GM18517 (cell line): ENCODE data around the gene OR1E2.
"Not testable (repeated sequence)": the region's sequence is repeated elsewhere in the genome, so short reads cannot be mapped to it uniquely, and the experiment has no call there.

Experiments
- ATAC-seq: cut with Tn5 transposase; IDR thresholded peaks from one replicate; pipeline ENCODE4 v1.9.1; 2021; ENCODE audit warnings: mild to moderate bottlenecking, moderate library complexity; ENCODE audit not compliant: unreplicated experiment

OR1E2 gene, protein sequence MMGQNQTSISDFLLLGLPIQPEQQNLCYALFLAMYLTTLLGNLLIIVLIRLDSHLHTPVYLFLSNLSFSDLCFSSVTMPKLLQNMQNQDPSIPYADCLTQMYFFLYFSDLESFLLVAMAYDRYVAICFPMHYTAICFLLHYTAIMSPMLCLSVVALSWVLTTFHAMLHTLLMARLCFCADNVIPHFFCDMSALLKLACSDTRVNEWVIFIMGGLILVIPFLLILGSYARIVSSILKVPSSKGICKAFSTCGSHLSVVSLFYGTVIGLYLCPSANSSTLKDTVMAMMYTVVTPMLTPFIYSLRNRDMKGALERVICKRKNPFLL

DNA sequence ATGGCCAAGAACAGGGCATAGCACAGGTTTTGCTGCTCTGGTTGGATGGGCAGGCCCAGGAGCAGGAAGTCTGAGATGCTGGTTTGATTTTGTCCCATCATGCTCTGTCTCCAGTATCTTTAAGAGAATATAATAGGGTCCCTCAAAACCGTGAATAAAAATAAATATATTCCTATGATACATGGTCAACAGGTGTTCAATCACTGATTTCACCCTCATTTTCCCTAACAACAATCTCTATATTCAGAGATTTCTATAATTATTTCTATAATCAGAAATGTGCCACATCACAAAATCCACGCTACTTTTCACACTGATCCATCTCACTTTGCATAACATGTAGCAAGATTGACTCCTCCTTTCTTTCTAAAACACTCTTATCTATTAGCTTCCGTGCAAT lies at the start of gene OR1E2:
TSS of gene OR1E2 (minus strand) at position 101 of the 400 bp plus-strand sequence. CDS start at position 101, 0 bp downstream.
- no peak for ATAC-seq

DNA sequence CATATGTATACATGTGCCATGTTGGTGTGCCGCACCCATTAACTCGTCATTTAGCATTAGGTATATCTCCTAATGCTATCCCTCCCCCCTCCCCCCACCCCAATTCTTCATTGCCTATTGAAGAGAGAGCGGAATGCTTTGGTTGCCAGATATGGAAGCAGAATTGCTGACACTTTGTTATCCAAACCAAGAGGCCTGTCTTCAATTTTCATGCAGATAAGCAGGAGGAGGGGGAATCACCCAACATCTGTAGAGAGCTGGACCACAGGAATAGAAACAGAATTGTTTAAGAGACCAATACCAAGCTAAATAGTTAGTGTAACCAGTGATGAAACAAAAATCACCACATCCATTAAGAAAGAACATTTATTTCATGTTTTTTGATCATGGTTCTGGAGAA lies 49.2 kb upstream of the OR1E2 start:
- no peak for ATAC-seq

DNA sequence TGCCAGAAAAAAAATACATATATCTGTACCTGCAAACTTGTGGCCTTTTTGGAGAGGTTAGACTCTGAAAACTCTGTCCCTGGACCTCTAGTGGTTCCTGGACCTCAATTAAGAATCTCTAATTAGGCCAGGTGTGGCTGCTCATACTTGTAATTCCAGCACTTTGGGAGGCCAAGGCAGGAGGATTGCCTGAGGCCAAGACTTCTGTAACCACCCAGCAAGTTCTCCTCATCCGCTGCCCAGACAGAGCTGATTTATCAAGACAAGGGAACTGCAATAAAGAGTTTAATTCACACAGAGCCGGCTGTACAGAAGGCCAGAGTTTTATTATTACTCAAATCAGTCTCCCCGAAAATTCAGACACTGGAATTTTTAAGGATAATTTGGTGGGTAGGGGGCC lies 46.3 kb upstream of the OR1E2 start:
- no peak for ATAC-seq

DNA sequence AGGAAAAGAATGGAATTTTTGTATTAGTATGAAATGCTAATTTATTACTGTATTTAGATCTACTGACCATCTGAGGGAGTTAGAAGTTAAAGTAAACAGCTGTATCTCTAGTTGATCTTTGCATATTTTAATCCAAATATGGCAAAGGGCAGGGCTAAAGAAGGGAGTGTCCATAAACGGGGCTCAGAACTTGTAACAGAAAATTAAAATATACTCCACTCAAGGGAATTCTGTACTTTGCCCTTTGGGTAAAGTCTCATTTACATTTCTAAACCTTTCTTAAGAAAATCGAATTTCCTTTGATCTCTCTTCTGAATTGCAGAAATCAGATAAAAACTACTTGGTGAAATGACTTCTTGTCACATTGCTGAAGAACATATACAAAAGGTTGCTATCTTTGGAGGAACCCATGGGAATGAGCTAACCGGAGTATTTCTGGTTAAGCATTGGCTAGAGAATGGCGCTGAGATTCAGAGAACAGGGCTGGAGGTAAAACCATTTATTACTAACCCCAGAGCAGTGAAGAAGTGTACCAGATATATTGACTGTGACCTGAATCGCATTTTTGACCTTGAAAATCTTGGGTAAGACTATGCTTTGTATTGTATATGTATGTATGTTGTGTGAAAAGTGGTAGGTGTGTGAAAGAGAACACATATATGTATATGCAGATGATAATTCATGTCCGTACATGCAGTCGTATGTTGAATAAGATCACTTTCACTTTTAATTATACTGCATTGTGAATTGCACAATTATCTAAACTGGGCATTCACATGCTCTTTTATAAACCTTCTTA lies 42.4 kb upstream of the OR1E2 start, which contains the start of gene ASPA:
TSS of gene ASPA (plus strand) at position 186 of the 799 bp plus-strand sequence. CDS start at position 349, 163 bp downstream.
- ATAC-seq = no peak

DNA sequence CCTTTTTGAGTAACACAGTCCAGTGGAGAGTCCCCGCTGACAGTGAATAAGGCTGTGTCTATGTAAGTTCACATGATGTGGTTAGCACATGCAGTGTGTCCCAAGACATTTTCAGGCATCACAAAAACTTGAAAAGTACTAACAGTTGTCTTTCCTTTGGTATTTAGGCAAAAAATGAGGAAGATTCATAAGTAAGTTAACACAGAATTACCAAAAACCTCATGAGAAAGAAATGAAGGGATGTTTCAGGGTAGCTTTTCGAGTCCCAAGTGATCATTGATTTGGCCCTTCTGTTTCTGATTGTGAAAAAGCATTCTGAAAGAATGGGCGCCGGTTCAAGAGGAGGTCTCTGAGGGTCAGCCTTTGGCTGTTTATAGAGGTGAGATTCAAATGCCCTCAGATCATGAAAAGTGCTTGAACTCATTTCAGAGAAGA lies 41.6 kb upstream of the OR1E2 start:
- ATAC-seq = no peak

DNA sequence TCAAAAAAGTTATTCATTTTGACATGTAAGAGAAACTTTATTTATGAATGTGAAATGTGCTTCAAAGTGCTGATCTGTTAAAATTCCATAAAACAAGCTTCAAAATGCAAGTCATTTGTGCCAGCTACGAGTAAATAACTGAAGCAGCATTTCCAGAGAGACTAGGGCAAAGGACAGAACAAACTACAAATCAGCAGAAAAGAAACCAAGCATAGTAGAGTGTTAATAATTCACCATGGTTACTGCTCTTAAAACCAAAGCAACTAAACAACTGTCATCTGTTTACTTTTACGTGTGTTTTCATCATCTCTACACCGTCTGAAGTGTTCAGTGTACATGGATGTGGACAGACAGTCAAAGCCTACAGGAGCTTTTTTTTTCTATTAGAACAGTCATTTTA lies 40.6 kb upstream of the OR1E2 start:
- ATAC-seq = no peak

DNA sequence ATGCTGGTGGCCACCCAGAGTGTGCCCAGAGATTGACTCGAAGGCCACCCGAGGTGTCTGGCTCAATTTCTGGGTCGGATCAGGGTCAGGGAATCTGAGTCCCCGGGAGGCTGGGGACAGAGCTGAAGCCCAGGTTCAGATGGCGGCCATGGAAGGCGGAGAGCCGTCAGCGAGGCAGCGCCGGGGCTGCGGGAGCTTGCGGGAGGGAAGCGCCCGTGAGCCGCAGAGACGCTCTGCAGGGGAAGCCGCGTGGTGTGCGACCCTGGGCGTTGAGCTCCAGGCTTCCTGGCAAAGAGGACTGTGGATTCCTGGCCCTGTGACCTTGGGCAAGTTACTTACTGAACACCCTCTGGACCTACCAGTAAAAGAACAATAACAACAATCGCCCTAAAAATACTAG lies 38.5 kb upstream of the OR1E2 start:
- no peak for ATAC-seq

DNA sequence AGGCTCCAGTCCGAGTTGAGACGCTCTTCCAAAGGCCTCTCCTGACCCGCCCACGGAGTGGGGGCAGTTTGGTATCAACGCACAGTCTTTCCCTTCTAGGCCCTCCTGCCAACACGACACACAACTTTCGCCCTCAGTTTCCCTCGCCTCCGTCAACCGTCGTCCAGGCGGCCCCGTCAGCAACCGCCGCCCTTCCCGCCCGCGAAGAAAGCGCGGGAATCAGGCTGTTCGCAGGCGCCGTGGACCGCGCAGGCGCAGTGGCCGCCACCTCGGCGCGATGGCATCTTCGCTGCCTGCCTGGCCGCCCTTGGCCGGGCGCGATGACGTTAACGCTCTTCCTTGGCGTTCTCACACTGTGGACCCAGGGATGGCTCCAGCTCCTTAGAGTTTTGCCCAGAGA lies 38.0 kb upstream of the OR1E2 start, which contains the start of gene SPATA22:
TSS of gene SPATA22 (minus strand) at position 221 of the 400 bp plus-strand sequence. CDS start 2,494 bp downstream, outside the sequence.
- ATAC-seq = no peak

DNA sequence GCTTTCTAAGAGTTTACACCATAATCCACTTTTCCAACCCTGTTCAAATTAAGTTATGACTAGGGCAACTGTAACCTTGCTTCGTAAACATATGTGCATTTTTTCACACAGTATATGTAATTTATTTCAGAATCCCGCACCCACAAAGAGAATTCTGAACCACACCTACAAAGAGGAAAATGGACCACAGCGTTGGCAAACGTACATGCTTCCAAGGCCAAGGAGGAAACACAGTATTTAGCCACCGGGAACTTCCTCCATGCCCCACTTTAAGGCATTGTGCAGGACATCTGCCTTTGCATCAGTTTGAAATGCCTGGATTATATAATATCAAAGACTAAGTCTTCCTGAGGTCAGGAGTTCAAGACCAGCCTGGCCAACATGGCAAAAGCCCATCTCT lies 35.9 kb upstream of the OR1E2 start:
- no peak for ATAC-seq

DNA sequence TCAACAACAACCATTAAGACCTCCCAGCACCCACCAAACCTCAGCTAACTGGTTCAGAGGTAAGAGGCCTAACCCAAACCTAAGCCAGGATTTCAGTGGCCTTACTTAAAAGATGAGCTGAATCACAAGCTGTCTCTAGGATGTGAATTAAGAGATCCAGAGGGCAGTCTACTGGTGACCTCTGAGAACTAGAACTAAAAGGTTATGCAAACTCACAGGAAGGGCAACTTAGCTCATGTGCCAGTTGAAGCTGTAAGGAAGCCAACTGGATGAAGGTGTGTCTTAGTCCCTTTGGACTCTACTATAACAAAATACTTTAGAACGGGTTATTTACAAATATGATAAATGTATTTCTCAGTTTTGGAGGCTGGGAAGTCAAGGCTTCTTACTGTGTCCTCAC lies 32.7 kb upstream of the OR1E2 start:
- not testable (repeated sequence) for ATAC-seq

DNA sequence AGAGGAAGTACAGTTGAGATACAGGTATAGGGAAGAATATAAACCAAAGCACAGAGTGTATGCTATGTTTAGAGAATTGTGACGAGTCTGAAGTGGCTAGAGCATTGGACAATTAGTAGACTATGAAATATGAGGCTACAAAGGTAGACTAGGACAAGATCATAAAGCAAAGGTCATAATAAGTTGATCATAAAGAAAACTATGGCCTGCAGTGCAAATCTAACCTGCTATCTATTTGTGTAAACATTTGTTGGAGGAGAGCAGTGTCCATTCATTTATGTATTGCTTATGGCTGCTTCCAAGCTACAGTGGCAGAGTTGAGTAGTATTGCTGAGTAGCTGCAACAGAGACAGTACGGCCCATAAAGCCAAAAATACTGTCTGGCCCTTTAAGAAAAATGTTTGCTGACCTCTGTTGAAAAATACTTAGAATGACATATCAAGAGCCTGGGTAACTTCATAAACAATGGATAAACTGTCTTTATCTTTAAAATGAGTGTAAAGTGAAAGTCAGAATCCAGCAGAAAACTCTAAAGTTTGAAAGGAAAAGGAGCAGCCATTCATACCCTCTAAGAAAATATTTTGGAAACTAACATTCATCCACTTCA lies 14.5 kb upstream of the OR1E2 start:
- no peak for ATAC-seq

DNA sequence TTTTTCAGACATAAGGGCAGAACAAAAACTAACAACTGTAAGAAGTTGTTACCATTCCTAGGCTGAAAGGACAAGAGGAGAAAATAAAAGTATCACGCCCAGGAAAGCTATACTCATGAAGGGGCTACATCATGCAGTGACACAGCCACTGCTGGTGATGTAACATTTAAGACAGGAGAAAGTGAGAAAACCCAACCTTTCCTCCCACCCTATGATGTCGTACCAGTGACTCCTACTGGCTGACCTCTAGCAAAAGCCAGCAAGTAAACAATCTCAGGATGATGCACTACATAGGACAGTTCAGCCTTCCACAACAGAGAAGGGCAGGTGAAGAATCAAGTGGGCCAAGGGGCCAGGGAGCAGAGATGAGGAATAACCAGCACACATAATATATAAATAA lies 14.0 kb upstream of the OR1E2 start:
- no peak for ATAC-seq

DNA sequence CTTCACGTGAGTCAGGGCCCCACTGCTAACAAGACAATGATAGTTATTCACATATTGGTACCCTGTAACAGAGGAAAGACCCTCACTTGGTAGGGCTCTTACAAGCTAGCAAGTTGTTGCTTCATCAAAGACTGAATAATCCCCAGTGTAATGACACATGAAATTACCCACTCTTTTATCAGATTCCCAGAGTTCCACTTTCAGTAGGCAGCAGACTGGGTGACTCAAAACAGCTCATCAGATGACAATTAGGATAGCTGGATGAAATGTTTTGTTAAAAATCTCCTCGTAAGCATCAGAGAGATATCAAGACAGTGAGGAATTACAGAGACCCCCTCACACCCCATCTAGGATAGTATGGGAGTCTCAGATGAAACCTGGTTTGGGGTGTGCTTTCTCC lies 6.8 kb upstream of the OR1E2 start:
- ATAC-seq = no peak

DNA sequence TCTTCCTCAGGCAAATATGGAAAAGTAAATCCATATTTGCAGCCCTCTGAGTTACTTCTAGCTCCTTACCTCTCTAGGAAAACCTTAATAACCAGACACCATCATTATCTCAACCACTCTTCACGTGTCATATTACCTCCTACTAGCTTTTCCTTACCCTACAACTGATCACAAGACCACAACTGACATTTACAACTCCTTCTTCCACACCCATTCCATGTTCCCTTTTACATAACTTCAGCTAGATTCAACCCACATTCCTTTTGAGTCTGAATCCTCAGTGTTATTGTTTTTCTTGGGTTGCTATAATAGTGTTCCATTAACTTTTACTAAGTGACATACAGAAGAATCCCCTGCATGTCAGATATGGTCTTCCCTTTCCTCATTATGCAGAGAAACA lies 4.7 kb upstream of the OR1E2 start:
- ATAC-seq = no peak

DNA sequence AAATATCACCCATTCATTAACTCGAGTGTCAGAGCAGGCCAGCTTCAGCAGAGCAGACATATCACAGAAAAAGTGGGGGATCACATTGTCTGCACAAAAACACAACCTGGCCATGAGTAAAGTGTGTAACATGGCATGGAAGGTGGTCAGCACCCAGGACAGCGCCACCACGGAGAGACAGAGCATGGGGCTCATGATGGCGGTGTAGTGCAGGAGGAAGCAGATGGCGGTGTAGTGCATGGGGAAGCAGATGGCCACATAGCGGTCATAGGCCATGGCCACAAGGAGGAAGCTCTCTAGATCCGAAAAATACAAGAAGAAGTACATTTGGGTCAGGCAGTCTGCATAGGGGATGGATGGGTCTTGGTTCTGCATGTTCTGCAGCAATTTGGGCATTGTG lies 426 bp downstream of the OR1E2 start:
- ATAC-seq = not testable (repeated sequence)

DNA sequence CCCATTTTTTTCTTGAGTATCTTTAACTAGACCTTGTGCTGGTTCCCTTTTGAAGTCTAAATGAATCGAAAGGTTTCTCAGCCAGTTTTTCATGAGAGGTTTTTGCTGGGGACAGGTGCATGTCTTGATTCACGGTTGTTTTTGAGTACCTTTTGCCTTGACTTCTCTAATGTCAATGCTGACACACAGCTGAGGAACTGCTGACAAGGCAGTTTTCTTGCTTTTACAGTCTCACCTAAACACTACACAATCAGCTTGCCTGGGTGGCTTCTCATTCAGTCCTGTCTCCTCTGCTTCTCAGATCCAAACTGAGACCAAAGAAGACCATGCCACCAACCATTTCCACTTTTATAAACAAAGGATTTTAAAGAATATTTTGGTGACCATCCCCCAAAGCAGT lies 15.4 kb downstream of the OR1E2 start:
- ATAC-seq = no peak

DNA sequence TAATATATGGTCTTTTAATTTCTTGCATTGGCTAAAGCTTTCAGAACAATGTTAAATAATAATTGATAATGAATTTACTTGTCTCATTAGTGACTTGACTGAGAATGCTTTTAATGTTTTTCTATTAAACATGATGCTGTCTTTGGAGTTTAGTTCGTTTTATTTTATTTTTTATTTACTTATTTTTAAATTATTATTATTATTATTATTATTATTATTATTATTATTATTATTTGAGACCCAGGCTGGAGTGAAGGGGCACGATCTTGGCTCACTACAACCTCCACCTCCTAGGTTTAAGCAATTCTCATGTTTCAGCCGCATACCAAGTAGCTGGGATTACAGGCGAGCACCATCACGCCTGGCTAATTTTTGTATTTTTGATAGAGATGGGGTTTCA lies 18.0 kb downstream of the OR1E2 start:
- no peak for ATAC-seq

DNA sequence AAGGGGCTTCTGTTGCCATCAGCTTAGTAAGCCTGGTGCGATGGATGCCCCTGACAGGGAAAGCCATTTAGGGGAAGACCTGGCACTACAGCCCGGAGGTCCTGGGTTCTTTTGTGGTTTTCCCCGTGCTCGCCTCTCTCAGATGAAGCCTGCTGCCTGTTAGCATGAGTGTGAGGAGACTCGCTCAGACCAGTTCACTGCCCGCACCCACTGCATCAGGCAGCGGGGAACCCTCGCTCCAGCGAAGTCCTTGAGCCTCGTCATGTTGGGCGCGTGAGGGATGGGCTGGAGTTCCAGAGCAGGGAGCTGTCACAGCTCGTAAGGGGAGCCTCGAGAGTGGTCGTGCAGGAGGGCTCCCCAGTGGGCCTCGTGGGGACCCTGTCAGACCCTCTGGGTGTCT lies 21.4 kb downstream of the OR1E2 start:
- ATAC-seq = not testable (repeated sequence)

DNA sequence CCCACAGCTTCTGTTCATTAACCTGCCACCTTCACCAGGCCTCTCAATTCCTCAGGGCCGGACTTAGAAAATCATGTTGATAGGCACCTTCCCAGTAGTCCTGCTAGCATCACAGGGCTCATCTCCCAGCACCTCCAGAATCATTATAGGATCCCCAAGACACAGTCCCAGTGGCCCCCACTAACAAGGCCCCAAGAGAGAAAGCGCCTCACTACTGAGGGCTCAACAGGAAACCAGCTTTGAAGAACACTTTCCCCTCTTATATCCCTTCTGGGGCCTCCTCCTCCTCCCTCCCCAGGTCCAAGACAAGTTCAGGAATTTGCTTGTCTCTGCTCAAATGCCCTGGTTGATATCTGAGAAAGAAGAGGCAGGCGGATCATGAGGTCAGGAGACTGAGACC lies 22.6 kb downstream of the OR1E2 start, which contains the start of gene OR3A3:
TSS of gene OR3A3 (plus strand) at position 301 of the 400 bp plus-strand sequence.
- no peak for ATAC-seq

DNA sequence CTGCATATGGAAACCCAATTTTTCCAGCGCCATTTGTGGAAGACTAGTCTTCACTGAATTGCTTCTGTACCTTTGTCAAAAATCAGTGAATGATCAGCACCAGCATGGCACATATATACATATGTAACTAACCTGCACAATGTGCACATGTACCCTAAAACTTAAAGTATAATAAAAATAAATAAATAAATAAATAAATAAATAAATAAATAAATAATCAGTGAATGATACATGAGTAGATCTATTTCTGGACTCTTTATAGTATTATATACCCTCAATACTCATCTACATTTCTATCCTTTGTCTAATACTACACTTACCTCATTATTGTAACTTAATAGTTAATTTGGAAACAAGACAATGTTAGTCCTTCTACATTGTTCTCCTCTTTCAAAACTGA lies 29.8 kb downstream of the OR1E2 start:
- ATAC-seq = not testable (repeated sequence)

DNA sequence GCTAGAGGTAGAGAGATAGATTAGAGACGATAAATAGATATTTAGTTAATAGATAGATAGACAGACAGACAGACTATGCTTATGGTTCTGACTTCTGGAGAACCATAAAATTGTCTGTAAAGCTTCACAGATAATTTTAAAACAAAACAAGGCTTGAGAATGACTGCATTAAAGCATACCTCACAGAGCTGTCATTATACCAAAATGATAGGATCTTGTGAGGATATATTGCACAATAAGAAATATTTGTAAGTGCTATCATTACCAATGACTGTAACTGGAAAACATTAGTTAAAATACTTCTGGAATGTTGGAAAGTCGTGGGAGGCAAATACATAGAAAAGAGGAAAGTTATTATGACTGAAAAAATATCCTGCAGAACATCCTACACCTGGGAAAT lies 31.9 kb downstream of the OR1E2 start:
- ATAC-seq = no peak
